Ovary (tissue), 3 donors: ENCODE measurements around the gene IL18R1.

Experiments used
- CTCF ChIP-seq, 3 donors: fragments of 450-650 bp in 2 of 3; fragments of 200-600 bp in 1 of 3; IDR thresholded peaks; one replicate each; pipeline versions ENCODE4 v1.5.1 to v1.8.0; 2016 to 2022; ENCODE audit warnings: antibody characterized with exemption in 3 of 3, mild to moderate bottlenecking in 1 of 3
- POLR2A ChIP-seq: fragments of 450-650 bp; IDR thresholded peaks from one replicate; pipeline ENCODE4 v1.6.1; 2017; ENCODE audit warnings: antibody characterized with exemption, mild to moderate bottlenecking, moderate library complexity
- donor health status: DM: no; HTN: no; CAD: no.

GRCh38 chr2:102444233-102444632 lies 88.6 kb downstream of the IL18R1 start:
- no peak for TF ChIP-seq CTCF (IDR thresholded peaks at IDR 0.05)
- no peak for TF ChIP-seq POLR2A
